Body of pancreas (tissue), 4 donors: ENCODE data around the gene TNIP1.

Experiments used
- POLR2A ChIP-seq, 3 donors: fragments of 450-650 bp; IDR thresholded peaks; one replicate each; pipeline ENCODE4 v1.6.1; 2016; ENCODE audit warnings: antibody characterized with exemption in 3 of 3, mild to moderate bottlenecking in 2 of 3
- TF ChIP-seq, protein P1 (sequence below), 7 experiments: fragments of 450-650 bp in 4 of 7; fragments of 200-600 bp in 3 of 7; sonication (generic) in 3 of 7; IDR thresholded peaks; one replicate each; pipeline ENCODE4 v1.5.1; 2016 to 2019; ENCODE audit warnings: antibody characterized with exemption in 7 of 7

- TF ChIP-seq POLR2A (IDR thresholded peaks at IDR 0.05): no peak
- TF ChIP-seq, protein P1, sequence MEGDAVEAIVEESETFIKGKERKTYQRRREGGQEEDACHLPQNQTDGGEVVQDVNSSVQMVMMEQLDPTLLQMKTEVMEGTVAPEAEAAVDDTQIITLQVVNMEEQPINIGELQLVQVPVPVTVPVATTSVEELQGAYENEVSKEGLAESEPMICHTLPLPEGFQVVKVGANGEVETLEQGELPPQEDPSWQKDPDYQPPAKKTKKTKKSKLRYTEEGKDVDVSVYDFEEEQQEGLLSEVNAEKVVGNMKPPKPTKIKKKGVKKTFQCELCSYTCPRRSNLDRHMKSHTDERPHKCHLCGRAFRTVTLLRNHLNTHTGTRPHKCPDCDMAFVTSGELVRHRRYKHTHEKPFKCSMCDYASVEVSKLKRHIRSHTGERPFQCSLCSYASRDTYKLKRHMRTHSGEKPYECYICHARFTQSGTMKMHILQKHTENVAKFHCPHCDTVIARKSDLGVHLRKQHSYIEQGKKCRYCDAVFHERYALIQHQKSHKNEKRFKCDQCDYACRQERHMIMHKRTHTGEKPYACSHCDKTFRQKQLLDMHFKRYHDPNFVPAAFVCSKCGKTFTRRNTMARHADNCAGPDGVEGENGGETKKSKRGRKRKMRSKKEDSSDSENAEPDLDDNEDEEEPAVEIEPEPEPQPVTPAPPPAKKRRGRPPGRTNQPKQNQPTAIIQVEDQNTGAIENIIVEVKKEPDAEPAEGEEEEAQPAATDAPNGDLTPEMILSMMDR (IDR thresholded peaks at IDR 0.05): no peak
Measured at GRCh38 chr5:151036556-151036955, 44.3 kb downstream of the TNIP1 start.
